GM18873 (cell line): ENCODE measurements around the gene IRX2.

Experiments
- ATAC-seq: cut with Tn5 transposase; IDR thresholded peaks from one replicate; pipeline ENCODE4 v1.9.1; 2021; ENCODE audit warnings: mild to moderate bottlenecking, moderate library complexity, moderate number of reproducible peaks; ENCODE audit not compliant: unreplicated experiment, low FRiP score

IRX2 gene

GRCh38 chr5:2756211-2757152 lies 5.0 kb upstream of the IRX2 start:
- no peak for ATAC-seq

- no peak for ATAC-seq
Measured at GRCh38 chr5:2755681-2756171, 4.2 kb upstream of the IRX2 start.

- ATAC-seq: no peak
Measured at GRCh38 chr5:2755076-2755680, 3.7 kb upstream of the IRX2 start.

GRCh38 chr5:2754581-2755075 lies 3.2 kb upstream of the IRX2 start:
- no peak for ATAC-seq

- ATAC-seq: no peak
Measured at GRCh38 chr5:2753452-2754420, 2.3 kb upstream of the IRX2 start.

- ATAC-seq: no peak
Measured at GRCh38 chr5:2752821-2753439, 1.5 kb upstream of the IRX2 start.

GRCh38 chr5:2752059-2752820 lies 763 bp upstream of the IRX2 start:
- no peak for ATAC-seq

GRCh38 chr5:2750758-2751464 lies 566 bp downstream of the IRX2 start:
- no peak for ATAC-seq

GRCh38 chr5:2750026-2750757 lies 1.3 kb downstream of the IRX2 start:
- ATAC-seq: no peak

GRCh38 chr5:2749514-2750025 lies 1.9 kb downstream of the IRX2 start:
- ATAC-seq: no peak

GRCh38 chr5:2748861-2749513 lies 2.5 kb downstream of the IRX2 start:
- ATAC-seq: no peak

- no peak for ATAC-seq
Measured at GRCh38 chr5:2748179-2748860, 3.2 kb downstream of the IRX2 start.

- ATAC-seq: no peak
Measured at GRCh38 chr5:2747363-2748162, 3.9 kb downstream of the IRX2 start.

- ATAC-seq: no peak
Measured at GRCh38 chr5:2746561-2747032, 4.9 kb downstream of the IRX2 start.

- ATAC-seq: no peak
Measured at GRCh38 chr5:2744485-2744884, 7.0 kb downstream of the IRX2 start.
